T-helper 1 cell treated with Interleukin-12 subunit alpha and Interleukin-12 subunit beta and Interleukin-4 antibody, amounts not matched to agents 30 ng/mL and 1 ng/mL, for 36 hours (primary cell): ENCODE measurements around the gene DGKZ. TPM values are rescaled to one million over a fixed set of nuclear protein-coding genes. Genes with fewer than 3 reads are reported as not detected.

Source experiments
- intact Hi-C: fragments of 100-400 bp; cut with micrococcal nuclease; formaldehyde crosslinking; loops from one replicate; pipeline ENCODE4 v1.15.1; 2024
- total RNA-seq: library from RNA; stranded (reverse); gene quantifications from 2 replicates; pipeline ENCODE4 v1.2.3, GENCODE V29; 2022

Gene DGKZ
- total RNA-seq, 1 donor from 2014 or later = 144 TPM

- intact Hi-C loops = no loop called here
Measured at GRCh38 chr11:46426233-46426991, 79.1 kb downstream of the DGKZ start.

- intact Hi-C loops = no loop called here
Measured at GRCh38 chr11:46427364-46427763, 80.1 kb downstream of the DGKZ start.

GRCh38 chr11:46429717-46430116 lies 82.5 kb downstream of the DGKZ start:
- intact Hi-C loops = no loop called here

Other genes with a start within 250 kb of the DGKZ start
- 44.1 and 47.7 TPM in 2 replicates for gene PHF21A, start 226.0 kb upstream of the DGKZ start, total RNA-seq
- not detected in 2 replicates for gene CREB3L1, start 69.8 kb upstream of the DGKZ start, total RNA-seq
- 5.2 and 6.5 TPM in 2 replicates for gene MDK, start 34.2 kb downstream of the DGKZ start, total RNA-seq
- gene CHRM4, start 44.3 kb downstream of the DGKZ start, total RNA-seq = 1.1 and 1.3 TPM in 2 replicates
- gene AMBRA1, start 246.6 kb downstream of the DGKZ start, total RNA-seq = 41.1 and 44.1 TPM in 2 replicates